Trophoblast cell (in vitro differentiated cells and primary cell): ENCODE data around the gene CRY1.

Source experiments
- DNase-seq, 2 donors: peaks; one replicate each; pipeline ENCODE4 v3.0.0-alpha.2; 2016
- H2AFZ ChIP-seq: 2 replicates; pipeline ENCODE4 v1.6.1; 2013; ENCODE audit warnings: low read length, moderate library complexity, mild to moderate bottlenecking; ENCODE audit not compliant: insufficient read depth, poor library complexity
- H2AK5ac ChIP-seq: 2 replicates; pipeline ENCODE4 v1.6.1; 2013; ENCODE audit warnings: mild to moderate bottlenecking, low read length
- H2BK120ac ChIP-seq: 2 replicates; pipeline ENCODE4 v1.6.1; 2013; ENCODE audit warnings: low read length, mild to moderate bottlenecking, moderate library complexity; ENCODE audit not compliant: insufficient read depth, poor library complexity
- H2BK12ac ChIP-seq: 2 replicates; pipeline ENCODE4 v1.6.1; 2013; ENCODE audit warnings: mild to moderate bottlenecking, low read length, moderate library complexity
- H2BK5ac ChIP-seq: 2 replicates; pipeline ENCODE4 v1.6.1; 2013; ENCODE audit warnings: low read length, low read depth, moderate library complexity, mild to moderate bottlenecking; ENCODE audit not compliant: poor library complexity
- H3K14ac ChIP-seq: 2 replicates; pipeline ENCODE4 v1.6.1; 2013; ENCODE audit warnings: mild to moderate bottlenecking, low read length
- H3K18ac ChIP-seq: 2 replicates; pipeline ENCODE4 v1.6.1; 2013; ENCODE audit warnings: mild to moderate bottlenecking, low read length
- H3K23ac ChIP-seq: 2 replicates; pipeline ENCODE4 v1.6.1; 2013; ENCODE audit warnings: low read length
- H3K27ac ChIP-seq: 2 replicates; pipeline ENCODE4 v1.5.1; 2013; ENCODE audit warnings: low read depth, mild to moderate bottlenecking, inconsistent platforms, low read length, moderate library complexity
- H3K27me3 ChIP-seq: 2 replicates; pipeline ENCODE4 v1.6.1; 2013; ENCODE audit warnings: inconsistent platforms, mild to moderate bottlenecking, low read length, moderate library complexity; ENCODE audit not compliant: insufficient read depth
- H3K36me3 ChIP-seq, 2 experiments: 1 replicate in 1 of 2; 2 replicates in 1 of 2; pipeline ENCODE4 v1.6.1; 2013; ENCODE audit warnings: low read length in 2 of 2, mild to moderate bottlenecking in 2 of 2, moderate library complexity in 1 of 2; ENCODE audit not compliant: insufficient read depth in 2 of 2, control insufficient read depth in 1 of 2
- H3K4ac ChIP-seq: 2 replicates; pipeline ENCODE4 v1.6.1; 2013; ENCODE audit warnings: low read depth, mild to moderate bottlenecking, low read length, moderate library complexity
- H3K4me1 ChIP-seq, 2 experiments: 1 replicate in 1 of 2; 2 replicates in 1 of 2; pipeline ENCODE4 v1.6.1; 2013; ENCODE audit warnings: low read length in 2 of 2, mild to moderate bottlenecking in 2 of 2, moderate library complexity in 1 of 2; ENCODE audit not compliant: insufficient read depth in 2 of 2, control insufficient read depth in 1 of 2
- H3K4me2 ChIP-seq: 2 replicates; pipeline ENCODE4 v1.6.1; 2013; ENCODE audit warnings: inconsistent platforms, mild to moderate bottlenecking, low read length, moderate library complexity
- H3K4me3 ChIP-seq: 2 replicates; pipeline ENCODE4 v1.5.1; 2013; ENCODE audit warnings: mild to moderate bottlenecking, low read depth, low read length, inconsistent platforms
- H3K79me1 ChIP-seq: one replicate; pipeline ENCODE4 v1.6.1; 2013; ENCODE audit warnings: low read length
- H3K79me2 ChIP-seq: 2 replicates; pipeline ENCODE4 v1.6.1; 2013; ENCODE audit warnings: low read length, mild to moderate bottlenecking; ENCODE audit not compliant: control insufficient read depth, insufficient read depth, poor library complexity
- H3K9ac ChIP-seq: 2 replicates; pipeline ENCODE4 v1.6.1; 2013; ENCODE audit warnings: mild to moderate bottlenecking, low read length
- H3K9me3 ChIP-seq: 2 replicates; pipeline ENCODE4 v1.6.1; 2013; ENCODE audit warnings: low read depth, mild to moderate bottlenecking, control low read depth, inconsistent platforms, low read length; ENCODE audit not compliant: insufficient read depth
- H4K12ac ChIP-seq: 2 replicates; pipeline ENCODE4 v1.6.1; 2013; ENCODE audit warnings: low read depth, mild to moderate bottlenecking, low read length, moderate library complexity
- H4K8ac ChIP-seq: 2 replicates; pipeline ENCODE4 v1.6.1; 2013; ENCODE audit warnings: low read depth, mild to moderate bottlenecking, low read length, moderate library complexity
- H4K91ac ChIP-seq: one replicate; pipeline ENCODE4 v1.6.1; 2013; ENCODE audit warnings: low read depth, mild to moderate bottlenecking, low read length, moderate library complexity
- WGBS: extraction: QIAGEN DNeasy Blood & Tissue Kit; methylation state at CpG from one replicate; pipeline ENCODE4 v1.1.7; 2013; ENCODE audit warnings: missing lambda C conversion rate; ENCODE audit not compliant: insufficient read length, insufficient coverage; ENCODE audit errors: extremely low coverage; 5-methylcytosine and 5-hydroxymethylcytosine counted together

CRY1 gene

GRCh38 chr12:107107381-107107780 lies 14.0 kb upstream of the CRY1 start:
- H3K4me2 ChIP-seq: no peak overlapping the region
- H3K4ac ChIP-seq: no peak overlapping the region
- no peaks in the 10 kb centered on the region for H3K79me1 ChIP-seq
- H3K4me1 ChIP-seq: no peaks in the 10 kb centered on the region
- no peak overlapping the region for H4K8ac ChIP-seq
- no peak overlapping the region for H3K27ac ChIP-seq
- H3K9me3 ChIP-seq: no peaks in the 10 kb centered on the region
- WGBS: no CpG with 5 or more reads among the region's 4 CpGs
- H2BK120ac ChIP-seq: no peak overlapping the region
- H3K27me3 ChIP-seq: no peaks in the 10 kb centered on the region
- DNase-seq: no peak
- H2AK5ac ChIP-seq: no peak overlapping the region
- no peak overlapping the region for H3K14ac ChIP-seq
- H4K12ac ChIP-seq: no peak overlapping the region
- H3K23ac ChIP-seq: no peak overlapping the region
- no peak overlapping the region for H3K4me3 ChIP-seq
- no peak overlapping the region for H2AFZ ChIP-seq
- H3K36me3 ChIP-seq: no peaks in the 10 kb centered on the region
- H4K91ac ChIP-seq: no peak overlapping the region
- H3K79me2 ChIP-seq: no peaks in the 10 kb centered on the region
- no peak overlapping the region for H2BK12ac ChIP-seq
- no peak overlapping the region for H3K18ac ChIP-seq
- H2BK5ac ChIP-seq: no peak overlapping the region
- no peak overlapping the region for H3K9ac ChIP-seq

DNA sequence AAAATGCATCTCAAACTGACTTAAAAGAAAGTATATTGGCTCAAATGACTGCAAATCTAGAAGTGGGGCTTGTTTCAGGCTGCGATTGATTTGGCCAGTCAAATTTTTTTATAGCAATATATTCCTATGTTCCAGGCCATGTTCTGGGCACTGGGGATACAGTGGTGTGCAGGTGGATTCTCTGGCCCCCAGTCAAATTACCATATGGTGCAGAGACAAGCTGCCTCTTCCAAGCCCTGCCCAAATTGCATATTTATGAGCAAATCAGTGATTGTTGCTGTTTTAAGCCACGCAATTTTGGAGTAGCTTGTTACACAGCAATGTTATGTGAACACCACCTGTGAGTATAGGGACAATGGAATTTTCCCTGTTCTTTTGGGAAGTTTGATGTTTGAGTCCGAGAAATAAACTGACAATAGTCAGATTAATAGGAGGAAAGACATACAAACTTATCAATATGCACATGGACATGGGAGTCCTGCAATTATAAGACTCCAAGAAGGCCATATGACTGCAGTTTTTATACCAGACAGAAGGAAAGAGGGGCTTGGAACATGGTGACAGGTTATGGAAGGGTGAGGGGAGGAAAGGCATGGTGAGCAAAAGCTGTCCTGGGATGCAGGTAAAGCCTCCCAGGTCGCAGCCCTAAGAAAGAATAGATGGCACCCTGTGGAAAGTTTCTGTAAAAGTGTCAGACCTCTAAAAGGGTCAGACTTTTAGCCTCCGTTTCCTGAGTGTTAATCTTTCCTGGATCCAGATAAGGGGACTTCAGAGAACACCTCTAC lies 13.1 kb upstream of the CRY1 start:
- Histone ChIP-seq H3K18ac (no peak overlapping the region), H3K23ac (no peak overlapping the region), H3K9ac (no peak overlapping the region), H3K14ac (no peak overlapping the region), H3K27ac (no peak overlapping the region), H3K4me1 (no peaks in the 10 kb centered on the region), H3K4ac (no peak overlapping the region), H3K79me2 (no peaks in the 10 kb centered on the region), H2BK12ac (no peak overlapping the region), H4K12ac (no peak overlapping the region), H2AFZ (no peak overlapping the region), H4K8ac (no peak overlapping the region), H2AK5ac (no peak overlapping the region), H3K4me3 (no peak overlapping the region), H3K9me3 (no peaks in the 10 kb centered on the region), H2BK120ac (no peak overlapping the region), H3K4me2 (no peak overlapping the region), H3K36me3 (no peaks in the 10 kb centered on the region), H3K27me3 (no peaks in the 10 kb centered on the region), H4K91ac (no peak overlapping the region), H3K79me1 (no peaks in the 10 kb centered on the region), H2BK5ac (no peak overlapping the region)
- no CpG with 5 or more reads among the region's 5 CpGs for WGBS
- no peak for DNase-seq

DNA sequence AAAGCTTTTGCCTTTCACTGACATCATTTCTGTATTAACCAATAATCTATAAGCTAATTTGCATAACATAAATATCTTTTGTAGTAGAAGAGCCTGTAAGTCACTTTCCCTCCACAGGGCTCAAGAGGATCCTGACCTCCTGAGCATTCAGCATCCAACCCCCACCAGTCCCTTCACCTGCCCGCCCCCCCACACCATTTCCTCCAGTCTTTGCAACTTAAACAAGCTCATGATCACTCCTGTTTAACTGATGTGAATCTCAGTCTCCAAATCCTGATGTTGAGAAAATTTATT lies 12.0 kb upstream of the CRY1 start:
- no peak overlapping the region for H3K4ac ChIP-seq
- H3K36me3 ChIP-seq: no peaks in the 10 kb centered on the region
- H3K9me3 ChIP-seq: no peaks in the 10 kb centered on the region
- no peaks in the 10 kb centered on the region for H3K79me1 ChIP-seq
- DNase-seq: no peak
- no peak overlapping the region for H4K91ac ChIP-seq
- H3K23ac ChIP-seq: no peak overlapping the region
- H2BK12ac ChIP-seq: no peak overlapping the region
- no peaks in the 10 kb centered on the region for H3K27me3 ChIP-seq
- H2AK5ac ChIP-seq: no peak overlapping the region
- no peak overlapping the region for H3K27ac ChIP-seq
- no CpG with 5 or more reads among the region's 1 CpG for WGBS
- no peak overlapping the region for H2BK5ac ChIP-seq
- no peak overlapping the region for H2AFZ ChIP-seq
- H3K4me1 ChIP-seq: no peaks in the 10 kb centered on the region
- no peak overlapping the region for H3K14ac ChIP-seq
- no peak overlapping the region for H3K4me3 ChIP-seq
- no peak overlapping the region for H2BK120ac ChIP-seq
- no peak overlapping the region for H3K18ac ChIP-seq
- no peaks in the 10 kb centered on the region for H3K79me2 ChIP-seq
- H4K8ac ChIP-seq: no peak overlapping the region
- no peak overlapping the region for H3K4me2 ChIP-seq
- no peak overlapping the region for H4K12ac ChIP-seq
- H3K9ac ChIP-seq: no peak overlapping the region

GRCh38 chr12:107103516-107103915 lies 10.2 kb upstream of the CRY1 start:
- no peak overlapping the region for H3K14ac ChIP-seq
- no peak overlapping the region for H3K23ac ChIP-seq
- no peaks in the 10 kb centered on the region for H3K36me3 ChIP-seq
- no peak overlapping the region for H3K18ac ChIP-seq
- H3K4me3 ChIP-seq: no peak overlapping the region
- no peak overlapping the region for H2AK5ac ChIP-seq
- H3K4ac ChIP-seq: no peak overlapping the region
- no peak overlapping the region for H2BK5ac ChIP-seq
- no peaks in the 10 kb centered on the region for H3K79me2 ChIP-seq
- H3K79me1 ChIP-seq: no peaks in the 10 kb centered on the region
- H2BK120ac ChIP-seq: no peak overlapping the region
- H3K4me2 ChIP-seq: no peak overlapping the region
- no peaks in the 10 kb centered on the region for H3K9me3 ChIP-seq
- DNase-seq: no peak
- H2AFZ ChIP-seq: no peak overlapping the region
- no peak overlapping the region for H3K27ac ChIP-seq
- no peaks in the 10 kb centered on the region for H3K27me3 ChIP-seq
- no peak overlapping the region for H2BK12ac ChIP-seq
- no peak overlapping the region for H3K9ac ChIP-seq
- no peak overlapping the region for H4K8ac ChIP-seq
- no peaks in the 10 kb centered on the region for H3K4me1 ChIP-seq
- no peak overlapping the region for H4K12ac ChIP-seq
- H4K91ac ChIP-seq: no peak overlapping the region
